Endodermal cell (in vitro differentiated cells): ENCODE results near the gene SPA17. TPM values are rescaled to one million over a fixed set of nuclear protein-coding genes. Genes with fewer than 3 reads are reported as not detected.

Source experiments
- DNase-seq: peaks from one replicate; pipeline ENCODE4 v3.0.0-alpha.2; 2017
- H3K27ac ChIP-seq: 2 replicates; pipeline ENCODE4 v1.5.1; 2013; ENCODE audit warnings: mild to moderate bottlenecking, low read depth, low read length, moderate library complexity
- H3K27me3 ChIP-seq: 2 replicates; pipeline ENCODE4 v1.6.1; 2013; ENCODE audit warnings: mild to moderate bottlenecking, low read length, moderate library complexity; ENCODE audit not compliant: insufficient read depth, control insufficient read depth, poor library complexity, severe bottlenecking
- H3K36me3 ChIP-seq: 2 replicates; pipeline ENCODE4 v1.7.0; 2013; ENCODE audit warnings: mild to moderate bottlenecking, low read length, moderate library complexity; ENCODE audit not compliant: control insufficient read depth, insufficient read depth
- H3K4me1 ChIP-seq: one replicate; pipeline ENCODE4 v1.7.0; 2013; ENCODE audit warnings: low read length; ENCODE audit not compliant: control insufficient read depth, insufficient read depth
- H3K4me3 ChIP-seq: 2 replicates; pipeline ENCODE4 v1.5.1; 2013; ENCODE audit warnings: mild to moderate bottlenecking, low read length, moderate library complexity
- H3K9ac ChIP-seq: 2 replicates; pipeline ENCODE4 v1.6.1; 2013; ENCODE audit warnings: mild to moderate bottlenecking, low read length, moderate library complexity; ENCODE audit not compliant: poor library complexity, severe bottlenecking; ENCODE audit errors: extremely low read depth
- H3K9me3 ChIP-seq: 2 replicates; pipeline ENCODE4 v1.6.1; 2013; ENCODE audit warnings: mild to moderate bottlenecking, low read length, moderate library complexity; ENCODE audit not compliant: control insufficient read depth
- H3K27ac Mint-ChIP-seq: 2 replicates; pipeline ENCODE4 v1.8.0; 2020; ENCODE audit warnings: mixed read lengths
- H3K27me3 Mint-ChIP-seq: 2 replicates; pipeline ENCODE4 v1.8.0; 2021; ENCODE audit warnings: mild to moderate bottlenecking, mixed read lengths; ENCODE audit not compliant: insufficient read depth
- H3K36me3 Mint-ChIP-seq: 2 replicates; pipeline ENCODE4 v1.8.0; 2020; ENCODE audit warnings: low read depth, mixed read lengths
- H3K4me1 Mint-ChIP-seq: 2 replicates; pipeline ENCODE4 v1.8.0; 2020; ENCODE audit warnings: mixed read lengths
- H3K4me3 Mint-ChIP-seq: 2 replicates; pipeline ENCODE4 v1.8.0; 2020; ENCODE audit warnings: mild to moderate bottlenecking, moderate library complexity, mixed read lengths
- H3K9me3 Mint-ChIP-seq: 2 replicates; pipeline ENCODE4 v1.8.0; 2020; ENCODE audit warnings: mild to moderate bottlenecking, mixed read lengths
- CTCF ChIP-seq: fragments of 200-600 bp; sonication (generic); conservative IDR thresholded peaks from 2 replicates; pipeline ENCODE4 v1.5.0; 2021; ENCODE audit warnings: antibody characterized with exemption, mild to moderate bottlenecking
- WGBS, 2 experiments: methylation state at CpG; one replicate each; pipeline versions ENCODE4 v1.1.5 to v1.1.7; 2013; ENCODE audit warnings: missing lambda C conversion rate in 2 of 2, mixed read lengths in 1 of 2; ENCODE audit not compliant: insufficient coverage in 1 of 2, insufficient read length in 1 of 2; 5-methylcytosine and 5-hydroxymethylcytosine counted together
- total RNA-seq, 2 donors: library from RNA; stranded (reverse); fragmentation: NEBNext Ultra II Directional in 1 of 2; extraction: Animal tissue kit (Norgen Biotek cat#: 25700) in 1 of 2; gene quantifications; 2 replicates in 1 of 2; 3 replicates in 1 of 2; pipeline ENCODE4 v1.2.1, GENCODE V29; 2021

SPA17 gene
- total RNA-seq, 2 donors from 2014 or later: 19.6 to 21.8 TPM

- no peaks in the 10 kb centered on the region for H3K27me3 ChIP-seq
- peaks cover 3% of the 10 kb centered on the region for H3K4me1 Mint-ChIP-seq
- no peak for TF ChIP-seq CTCF
- no peak overlapping the region for H3K4me3 Mint-ChIP-seq
- no peak overlapping the region for H3K27ac Mint-ChIP-seq
- no peak overlapping the region for H3K4me3 ChIP-seq
- peaks cover 35% of the 10 kb centered on the region for H3K36me3 ChIP-seq
- peaks cover 39% of the 10 kb centered on the region for H3K36me3 Mint-ChIP-seq
- H3K9ac ChIP-seq: no peak overlapping the region
- no peak overlapping the region for H3K27ac ChIP-seq
- H3K9me3 ChIP-seq: peaks cover 5% of the 10 kb centered on the region
- DNase-seq: no peak
- peaks cover 3% of the 10 kb centered on the region for H3K9me3 Mint-ChIP-seq
- no peaks in the 10 kb centered on the region for H3K4me1 ChIP-seq
- WGBS, 2 experiments: 90 to 95% methylated on average over 2 to 3 of the region's 3 CpGs
- no peaks in the 10 kb centered on the region for H3K27me3 Mint-ChIP-seq
Observed at GRCh38 chr11:124638500-124638899, 35.2 kb upstream of the SPA17 start.

- no peak for TF ChIP-seq CTCF
- H3K27me3 Mint-ChIP-seq: no peaks in the 10 kb centered on the region
- Histone ChIP-seq H3K4me3 (no peak overlapping the region), H3K27me3 (no peaks in the 10 kb centered on the region), H3K4me1 (no peaks in the 10 kb centered on the region), H3K9ac (no peak overlapping the region), H3K9me3 (peaks cover 5% of the 10 kb centered on the region), H3K36me3 (peaks cover 28% of the 10 kb centered on the region), H3K27ac (no peak overlapping the region)
- peaks cover 34% of the 10 kb centered on the region for H3K36me3 Mint-ChIP-seq
- peaks cover 3% of the 10 kb centered on the region for H3K9me3 Mint-ChIP-seq
- DNase-seq: no peak
- H3K4me1 Mint-ChIP-seq: peaks cover 3% of the 10 kb centered on the region
- WGBS, 2 experiments: 85 to 95% methylated on average over 1 of the region's 1 CpG
- H3K27ac Mint-ChIP-seq: no peak overlapping the region
- no peak overlapping the region for H3K4me3 Mint-ChIP-seq
Observed at GRCh38 chr11:124639186-124639585, 34.5 kb upstream of the SPA17 start.

GRCh38 chr11:124640666-124641065, 33.0 kb upstream of the SPA17 start:
- Histone ChIP-seq H3K4me1 (no peaks in the 10 kb centered on the region), H3K27ac (no peak overlapping the region), H3K27me3 (no peaks in the 10 kb centered on the region), H3K36me3 (peaks cover 19% of the 10 kb centered on the region), H3K4me3 (no peak overlapping the region), H3K9me3 (peaks cover 5% of the 10 kb centered on the region), H3K9ac (no peak overlapping the region)
- H3K27ac Mint-ChIP-seq: no peak overlapping the region
- no peaks in the 10 kb centered on the region for H3K27me3 Mint-ChIP-seq
- peaks cover 8% of the 10 kb centered on the region for H3K4me1 Mint-ChIP-seq
- no peak overlapping the region for H3K4me3 Mint-ChIP-seq
- TF ChIP-seq CTCF: peak; percentile 52
- H3K36me3 Mint-ChIP-seq: peaks cover 26% of the 10 kb centered on the region
- WGBS, 2 experiments: 85 to 90% methylated on average over 3 to 5 of the region's 5 CpGs
- peaks cover 3% of the 10 kb centered on the region for H3K9me3 Mint-ChIP-seq
- DNase-seq: peak; percentile 78
